ENCODE measurements around the gene DUXA. TPM values are rescaled to one million over a fixed set of nuclear protein-coding genes. Genes with fewer than 3 reads are reported as not detected.
"Not testable (repeated sequence)": the region's sequence is repeated elsewhere in the genome, so short reads cannot be mapped to it uniquely, and the experiment has no call there.

DUXA gene
- total RNA-seq, 4 donors from 2014 or later = not detected

GRCh38 chr19:57161985-57162539, 5.2 kb downstream of the DUXA start:
- no peak overlapping the region for H3K27ac ChIP-seq
- peaks cover 0 to 5% (median 0%) of the 10 kb centered on the region in 3 donors for H3K9me3 ChIP-seq
- WGBS, 2 donors = 73 to 76% methylated on average over 4 to 5 of the region's 5 CpGs
- no peaks in the 10 kb centered on the region for H3K27me3 ChIP-seq
- intact Hi-C loops (cut with DNase I) = no loop called here
- no peaks in the 10 kb centered on the region for H3K36me3 ChIP-seq
- no peak for TF ChIP-seq CTCF (IDR thresholded peaks at IDR 0.05)
- TF ChIP-seq POLR2A (IDR thresholded peaks at IDR 0.05) = no peak
- no peaks in the 10 kb centered on the region for H3K4me1 ChIP-seq
- DNase-seq = no peak
- H3K4me3 ChIP-seq = no peak overlapping the region

GRCh38 chr19:57152921-57153320, 14.4 kb downstream of the DUXA start:
- H3K27ac ChIP-seq = no peak overlapping the region
- H3K27me3 ChIP-seq = no peaks in the 10 kb centered on the region
- TF ChIP-seq CTCF (IDR thresholded peaks at IDR 0.05) (no peak), POLR2A (IDR thresholded peaks at IDR 0.05) (no peak)
- no peak overlapping the region for H3K4me3 ChIP-seq
- H3K36me3 ChIP-seq = no peaks in the 10 kb centered on the region
- no peaks in the 10 kb centered on the region for H3K4me1 ChIP-seq
- WGBS, 2 donors = 76 to 83% methylated on average over 5 of the region's 5 CpGs
- no peak for DNase-seq
- peaks cover 0 to 4% (median 0%) of the 10 kb centered on the region in 3 donors for H3K9me3 ChIP-seq
- intact Hi-C loops (cut with DNase I) = no loop called here

GRCh38 chr19:57141699-57142098, 25.6 kb downstream of the DUXA start:
- intact Hi-C loops (cut with DNase I) = no loop called here
- no peaks in the 10 kb centered on the region for H3K27me3 ChIP-seq
- H3K4me1 ChIP-seq = no peaks in the 10 kb centered on the region
- H3K4me3 ChIP-seq = no peak overlapping the region
- TF ChIP-seq POLR2A (IDR thresholded peaks at IDR 0.05) (no peak), CTCF (IDR thresholded peaks at IDR 0.05) (no peak)
- H3K36me3 ChIP-seq = no peaks in the 10 kb centered on the region
- no peaks in the 10 kb centered on the region for H3K9me3 ChIP-seq
- no peak for DNase-seq
- WGBS, 2 donors = 91 to 100% methylated on average over 4 of the region's 4 CpGs
- no peak overlapping the region for H3K27ac ChIP-seq

- Histone ChIP-seq H3K4me1 (no peaks in the 10 kb centered on the region), H3K27me3 (no peaks in the 10 kb centered on the region), H3K4me3 (no peak overlapping the region), H3K9me3 (no peaks in the 10 kb centered on the region), H3K36me3 (no peaks in the 10 kb centered on the region), H3K27ac (no peak overlapping the region)
- DNase-seq = no peak
- intact Hi-C loops (cut with DNase I) = no loop called here
- 73 to 80% methylated on average over 6 of the region's 6 CpGs for WGBS, 2 donors
- no peak for TF ChIP-seq CTCF (IDR thresholded peaks at IDR 0.05)
- no peak for TF ChIP-seq POLR2A (IDR thresholded peaks at IDR 0.05)
Observed at GRCh38 chr19:57135797-57136196, 31.5 kb downstream of the DUXA start.

- H3K9me3 ChIP-seq; DNase-seq; H3K4me1 ChIP-seq; H3K4me3 ChIP-seq; H3K27ac ChIP-seq; intact Hi-C loops (cut with DNase I); H3K36me3 ChIP-seq: not testable (repeated sequence)
- H3K27me3 ChIP-seq = peaks cover 0 to 17% (median 0%) of the 10 kb centered on the region in 4 donors
- WGBS, 2 donors = 85 to 86% methylated on average over 2 to 3 of the region's 3 CpGs
Observed at GRCh38 chr19:57127403-57127802, 39.9 kb downstream of the DUXA start.

GRCh38 chr19:57123882-57124281, 43.4 kb downstream of the DUXA start:
- Histone ChIP-seq H3K9me3 (peaks cover 0 to 16% (median 10%) of the 10 kb centered on the region in 3 donors), H3K27ac (no peak overlapping the region), H3K4me3 (no peak overlapping the region), H3K27me3 (peaks cover 0 to 17% (median 0%) of the 10 kb centered on the region in 4 donors), H3K4me1 (no peaks in the 10 kb centered on the region), H3K36me3 (no peaks in the 10 kb centered on the region)
- 37 to 41% methylated on average over 4 of the region's 4 CpGs for WGBS, 2 donors
- TF ChIP-seq POLR2A (IDR thresholded peaks at IDR 0.05) (no peak), CTCF (IDR thresholded peaks at IDR 0.05) (no peak)
- intact Hi-C loops (cut with DNase I) = no loop called here
- DNase-seq = no peak

Data from esophagus squamous epithelium (tissue), 5 donors.